ENCODE measurements around the gene TRIP12.
A peak's percentile ranks its signal among the peaks of the same experiment; 100 is the strongest.

DNA sequence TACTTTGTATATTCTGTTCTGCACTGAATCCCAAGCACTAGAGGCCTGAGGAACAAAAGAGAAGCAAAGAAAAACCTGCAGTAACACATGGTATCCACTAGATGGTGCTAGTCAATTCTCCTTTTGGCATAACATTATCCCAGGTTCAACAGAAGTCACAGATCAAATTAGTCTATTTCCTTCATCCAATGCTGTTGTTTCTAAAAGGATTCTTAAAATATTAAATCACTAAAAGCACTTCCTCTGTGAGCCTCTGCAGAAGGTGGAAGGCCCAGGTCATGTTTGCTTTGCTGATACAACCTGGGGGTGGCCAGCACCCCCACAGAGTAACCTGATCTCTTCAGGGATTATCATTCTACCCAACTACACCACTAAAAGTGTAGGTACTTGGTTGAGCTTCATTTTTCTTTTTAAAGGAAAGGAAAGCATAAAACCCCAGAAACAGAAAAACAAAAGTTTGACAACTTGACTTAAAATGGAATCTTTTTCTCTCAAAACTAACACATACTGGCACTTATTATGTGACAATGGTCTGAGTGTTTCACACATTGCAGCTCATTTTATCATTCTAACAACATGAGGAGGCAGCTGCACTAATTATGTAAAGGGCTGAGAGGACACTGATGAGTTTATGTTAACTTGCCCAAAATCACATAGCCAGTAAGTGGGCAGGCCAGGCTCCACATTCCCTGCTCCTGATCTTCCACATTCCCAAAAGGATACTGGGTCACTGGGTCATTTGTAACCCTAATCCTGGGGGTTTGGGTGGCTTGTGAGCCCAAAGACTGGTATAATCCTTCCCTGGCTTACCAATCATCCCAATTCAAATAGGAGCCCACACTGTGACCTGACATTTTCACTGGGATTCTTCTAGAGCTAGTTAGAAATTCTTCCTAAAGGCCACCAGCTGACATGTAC, 140.7 kb downstream of the TRIP12 start:
- TF ChIP-seq CTCF (IDR thresholded peaks at IDR 0.05) (peak; percentile 97), EZH2 (IDR thresholded peaks at IDR 0.05; ENCODE audit: borderline replicate concordance, insufficient read depth, low read depth, low read length, poor library complexity, severe bottlenecking) (no peak)
